WTC11 (cell line): ENCODE measurements around the gene ADGRV1. TPM values are rescaled to one million over a fixed set of nuclear protein-coding genes. Genes with fewer than 3 reads are reported as not detected.

ENCODE experiments used
- ATAC-seq: fragments of 200-7000 bp; cut with Tn5 transposase; 2 replicates; pipeline ENCODE4 v1.10.0; 2021; ENCODE audit warnings: mild to moderate bottlenecking, moderate library complexity
- CTCF ChIA-PET: fragments of 300-600 bp; sonication (Branson Sonifier 250); formaldehyde crosslinking; loops from one replicate; lab custom pipeline; 2021; ENCODE audit warnings: antibody characterized with exemption; lab: Charles Lee
- POLR2A ChIA-PET: fragments of 350-600 bp; sonication (Branson Sonifier 250); formaldehyde crosslinking; loops from one replicate; lab custom pipeline; 2021; ENCODE audit warnings: antibody characterized with exemption; lab: Charles Lee
- DNase-seq: peaks from one replicate; pipeline ENCODE4 v3.0.0; 2021; ENCODE audit warnings: low spot score
- H3K27ac Mint-ChIP-seq: 2 replicates; pipeline ENCODE4 v1.8.0; 2021; ENCODE audit warnings: mixed read lengths
- H3K27me3 Mint-ChIP-seq: 2 replicates; pipeline ENCODE4 v1.8.0; 2021; ENCODE audit warnings: low read depth, mild to moderate bottlenecking, moderate library complexity, mixed read lengths
- H3K36me3 Mint-ChIP-seq: 2 replicates; pipeline ENCODE4 v1.8.0; 2021; ENCODE audit warnings: mixed read lengths
- H3K4me1 Mint-ChIP-seq: 2 replicates; pipeline ENCODE4 v1.8.0; 2022; ENCODE audit warnings: mixed read lengths
- H3K4me3 Mint-ChIP-seq: 2 replicates; pipeline ENCODE4 v1.8.0; 2021; ENCODE audit warnings: mild to moderate bottlenecking, moderate library complexity, mixed read lengths
- H3K9me3 Mint-ChIP-seq: 2 replicates; pipeline ENCODE4 v1.8.0; 2021; ENCODE audit warnings: mixed read lengths
- ATF1 ChIP-seq: sonication (generic); formaldehyde crosslinking; IDR thresholded peaks from 2 replicates; pipeline ENCODE4 v1.8.1; 2023; ENCODE audit warnings: mild to moderate bottlenecking, moderate library complexity, missing genetic modification reagents
- ATF2 ChIP-seq: sonication (generic); formaldehyde crosslinking; IDR thresholded peaks from 2 replicates; pipeline ENCODE4 v1.8.1; 2022; ENCODE audit warnings: low read depth, missing genetic modification reagents, borderline replicate concordance
- ETV6 ChIP-seq: sonication (generic); formaldehyde crosslinking; IDR thresholded peaks from 2 replicates; pipeline ENCODE4 v1.8.1; 2022; ENCODE audit warnings: mild to moderate bottlenecking, missing genetic modification reagents
- HMGA2 ChIP-seq: fragments of 250-450 bp; sonication (Bioruptor Pico); IDR thresholded peaks from 2 replicates; pipeline ENCODE4 v1.4.0; 2021; ENCODE audit warnings: mild to moderate bottlenecking, moderate library complexity
- IRF1 ChIP-seq: sonication (generic); formaldehyde crosslinking; IDR thresholded peaks from 2 replicates; pipeline ENCODE4 v1.8.0; 2023; ENCODE audit warnings: missing genetic modification reagents
- JUN ChIP-seq: sonication (generic); formaldehyde crosslinking; IDR thresholded peaks from 2 replicates; pipeline ENCODE4 v1.8.0; 2023; ENCODE audit warnings: mild to moderate bottlenecking, missing genetic modification reagents
- NFE2L1 ChIP-seq: sonication (generic); formaldehyde crosslinking; IDR thresholded peaks from 2 replicates; pipeline ENCODE4 v1.8.1; 2023; ENCODE audit warnings: missing genetic modification reagents
- NFYB ChIP-seq: sonication (generic); formaldehyde crosslinking; conservative IDR thresholded peaks from 2 replicates; pipeline ENCODE4 v1.8.0; 2022; ENCODE audit warnings: low read depth, missing genetic modification reagents
- NR1H2 ChIP-seq: sonication (generic); formaldehyde crosslinking; IDR thresholded peaks from 2 replicates; pipeline ENCODE4 v1.9.0; 2021; ENCODE audit warnings: mild to moderate bottlenecking, moderate library complexity, missing genetic modification reagents
- NR3C1 ChIP-seq: sonication (generic); formaldehyde crosslinking; conservative IDR thresholded peaks from 2 replicates; pipeline ENCODE4 v1.8.1; 2023; ENCODE audit warnings: low read depth, mild to moderate bottlenecking, missing genetic modification reagents
- USF2 ChIP-seq: sonication (generic); formaldehyde crosslinking; IDR thresholded peaks from 2 replicates; pipeline ENCODE4 v1.8.1; 2023; ENCODE audit warnings: mild to moderate bottlenecking, missing genetic modification reagents, moderate library complexity
- ZBTB21 ChIP-seq: sonication (generic); formaldehyde crosslinking; IDR thresholded peaks from 2 replicates; pipeline ENCODE4 v1.8.1; 2023; ENCODE audit warnings: mild to moderate bottlenecking, missing genetic modification reagents, borderline replicate concordance
- ZBTB43 ChIP-seq: sonication (generic); formaldehyde crosslinking; IDR thresholded peaks from 2 replicates; pipeline ENCODE4 v1.8.1; 2023; ENCODE audit warnings: mild to moderate bottlenecking, missing genetic modification reagents
- ZNF232 ChIP-seq: sonication (generic); formaldehyde crosslinking; IDR thresholded peaks from 2 replicates; pipeline ENCODE4 v1.8.0; 2022; ENCODE audit warnings: mild to moderate bottlenecking, missing genetic modification reagents
- ZNF281 ChIP-seq: sonication (generic); formaldehyde crosslinking; IDR thresholded peaks from 2 replicates; pipeline ENCODE4 v1.8.0; 2023; ENCODE audit warnings: mild to moderate bottlenecking, missing genetic modification reagents
- total RNA-seq: library from RNA; stranded (reverse); gene quantifications from 3 replicates; pipeline ENCODE4 v1.2.3, GENCODE V29; 2021

ADGRV1 gene
- total RNA-seq, 1 experiment from 2014 or later = 74.5 TPM

GRCh38 chr5:91142819-91143218 is 584.2 kb downstream of the ADGRV1 start (continued):
- no peak for TF ChIP-seq NFE2L1 (CRISPR knock-in tag)
- no peak for TF ChIP-seq ATF2 (CRISPR knock-in tag)
- TF ChIP-seq HMGA2 = no peak
- no peak for TF ChIP-seq IRF1 (CRISPR knock-in tag)
- TF ChIP-seq USF2 (CRISPR knock-in tag) = no peak
- no peak for TF ChIP-seq ZNF232 (CRISPR knock-in tag)
- TF ChIP-seq, all 79 proteins: peak for 0

GRCh38 chr5:91143840-91144239 is 585.2 kb downstream of the ADGRV1 start:
- CTCF ChIA-PET = interaction anchor here (1.4 kb wide), 1 partner anchor 212 kb away, joined by 3 read pairs; no protein-coding TSS in a partner anchor
- ATAC-seq = no peak

More at GRCh38 chr5:91143840-91144239, 585.2 kb downstream of the ADGRV1 start:
- Mint-ChIP-seq H3K27ac (no peak overlapping the region), H3K4me1 (peaks cover 37% of the 10 kb centered on the region), H3K36me3 (peaks cover 15% of the 10 kb centered on the region)
- POLR2A ChIA-PET = interaction anchor here (0.9 kb wide), 1 partner anchor 18 kb away, joined by 3 read pairs; no protein-coding TSS in a partner anchor
- TF ChIP-seq ETV6 (CRISPR knock-in tag) = no peak
- TF ChIP-seq JUN (CRISPR knock-in tag) = no peak
- TF ChIP-seq NFYB (CRISPR knock-in tag) = no peak
- TF ChIP-seq ZBTB43 = no peak
- no peak for TF ChIP-seq ATF1 (CRISPR knock-in tag)
- no peak for TF ChIP-seq ZBTB21 (CRISPR knock-in tag)
- TF ChIP-seq NR3C1 (CRISPR knock-in tag) = no peak
- TF ChIP-seq ZNF281 (CRISPR knock-in tag) = no peak
- TF ChIP-seq NR1H2 (CRISPR knock-in tag) = no peak
- TF ChIP-seq, all 79 proteins: peak for 0
- no peak for DNase-seq
- Mint-ChIP-seq H3K9me3 (peaks cover 15% of the 10 kb centered on the region), H3K4me3 (no peak overlapping the region), H3K27me3 (no peaks in the 10 kb centered on the region)
